T47D (cell line): ENCODE results near the gene PTHLH.

Experiments used
- DNase-seq, 2 experiments: peaks; one replicate each; pipeline versions ENCODE4 v3.0.0 to v3.0.0-alpha.2; 2011 to 2012; ENCODE audit warnings: low read depth in 1 of 2, low spot score in 1 of 2
- JUND ChIP-seq: IDR thresholded peaks from 2 replicates; pipeline ENCODE4 v1.6.1; 2012; ENCODE audit warnings: low read depth
- in situ Hi-C: cut with HindIII; loops from 2 replicates; pipeline ENCODE4 v1.10.0; 2016; ENCODE audit warnings: low sequenced_read_pairs, low pct_unique_long_range_greater_than_20kb

The PTHLH gene

DNA sequence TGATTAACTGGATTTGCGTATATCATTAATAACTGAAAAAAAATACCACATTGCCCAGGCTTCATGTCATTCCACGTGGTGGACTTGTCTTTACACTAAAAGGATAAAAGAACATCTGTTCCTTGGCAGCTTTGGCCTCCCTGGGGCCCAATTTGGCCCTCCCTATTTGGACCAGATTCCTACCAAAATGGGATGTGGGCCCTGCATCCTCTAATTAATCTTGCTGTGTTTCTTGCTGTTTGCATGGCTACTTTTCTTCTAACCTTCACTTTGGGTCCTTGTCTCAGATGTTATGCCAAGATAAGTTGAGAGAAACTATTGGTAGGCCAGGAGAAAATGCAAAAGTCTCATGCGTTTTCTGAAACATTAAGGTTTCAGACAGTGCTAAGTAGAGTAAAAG, 57.5 kb downstream of the PTHLH start:
- TF ChIP-seq JUND: no peak
- in situ Hi-C loops: no loop called here

GRCh38 chr12:27913999-27914614, 58.4 kb downstream of the PTHLH start:
- TF ChIP-seq JUND: no peak
- no peak for DNase-seq
- in situ Hi-C loops: no loop called here

More for the DNA sequence above, 57.5 kb downstream of the PTHLH start:
- no peak for DNase-seq

- in situ Hi-C loops: no loop called here
- TF ChIP-seq JUND: no peak
- no peak for DNase-seq
Observed at GRCh38 chr12:27911397-27911796, 61.1 kb downstream of the PTHLH start.
